Ureter (tissue), 1 donor: ENCODE data around the gene PCDHGC5. TPM values are rescaled to one million over a fixed set of nuclear protein-coding genes. Genes with fewer than 3 reads are reported as not detected.

Source experiments
- DNase-seq: peaks from one replicate; pipeline ENCODE4 v3.0.0-alpha.2; 2020; ENCODE audit warnings: low spot score
- total RNA-seq: library from RNA; stranded (reverse); gene quantifications from one replicate; pipeline ENCODE4 v1.2.4, GENCODE V29; 2023
- donor health status: DM: yes; HTN: yes; CAD: no.

PCDHGC5 gene
- total RNA-seq, 1 donor from 2014 or later: 2.8 TPM

- no peak for DNase-seq
These were observed 41.0 kb downstream of the PCDHGC5 start for GRCh38 chr5:141529873-141530272.

DNA sequence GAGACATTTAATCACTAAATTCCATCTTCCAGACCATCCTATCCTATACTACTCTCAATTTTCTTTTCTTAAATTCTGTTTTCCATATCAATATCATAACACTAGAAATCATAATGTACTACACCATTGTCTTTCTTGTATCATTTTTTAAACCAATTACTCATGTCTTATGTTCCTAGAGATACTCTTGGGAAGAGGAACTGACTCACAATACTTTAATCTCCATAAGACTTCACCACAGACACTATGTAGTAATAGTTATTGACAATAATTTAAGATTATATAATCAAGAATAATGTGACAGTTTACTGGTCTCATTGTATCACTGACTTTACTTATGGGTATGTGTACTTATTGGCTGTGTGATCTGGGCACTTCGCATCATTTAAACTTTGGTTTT is 43.8 kb downstream of the PCDHGC5 start:
- no peak for DNase-seq

DNA sequence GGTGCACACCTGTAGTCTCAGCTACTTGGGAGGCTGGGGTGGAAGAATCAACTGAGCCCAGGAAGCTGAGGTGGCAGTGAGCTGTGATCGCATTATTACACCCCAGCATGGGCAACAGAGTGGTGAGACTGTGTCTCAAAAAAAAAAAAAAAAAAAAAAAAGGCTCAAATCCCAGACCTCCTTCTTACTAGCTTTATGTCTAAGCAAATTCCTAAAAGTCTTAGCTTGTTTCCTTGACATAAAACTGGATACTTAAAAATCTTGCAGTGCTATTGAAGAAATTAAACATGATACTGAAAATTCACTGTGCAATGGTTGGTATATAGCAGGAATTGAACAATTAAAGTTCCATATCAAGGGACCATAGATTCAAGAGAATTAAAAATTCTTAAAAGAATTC is 45.0 kb downstream of the PCDHGC5 start:
- DNase-seq: no peak

- DNase-seq: no peak
These were observed 45.8 kb downstream of the PCDHGC5 start for GRCh38 chr5:141534492-141535213.

Other genes starting within 250 kb of the PCDHGC5 start
- 4.3 TPM for gene PCDHB15, start 243.7 kb upstream of the PCDHGC5 start, total RNA-seq
- 1.3 TPM for gene SLC25A2, start 185.0 kb upstream of the PCDHGC5 start, total RNA-seq
- gene TAF7, start 168.3 kb upstream of the PCDHGC5 start, total RNA-seq: 56.6 TPM
- gene PCDHGA1, start 158.6 kb upstream of the PCDHGC5 start, total RNA-seq: 0.57 TPM
- gene PCDHGA2, start 150.3 kb upstream of the PCDHGC5 start, total RNA-seq: 2.6 TPM
- 2.9 TPM for gene PCDHGA3, start 145.3 kb upstream of the PCDHGC5 start, total RNA-seq
- 3.0 TPM for gene PCDHGB1, start 139.0 kb upstream of the PCDHGC5 start, total RNA-seq
- gene PCDHGA4, start 134.1 kb upstream of the PCDHGC5 start, total RNA-seq: 4.2 TPM
- gene PCDHGB2, start 129.1 kb upstream of the PCDHGC5 start, total RNA-seq: 4.3 TPM
- 4.6 TPM for gene PCDHGA5, start 124.9 kb upstream of the PCDHGC5 start, total RNA-seq
- 3.2 TPM for gene PCDHGB3, start 118.8 kb upstream of the PCDHGC5 start, total RNA-seq
- 6.1 TPM for gene PCDHGA6, start 115.2 kb upstream of the PCDHGC5 start, total RNA-seq
- gene PCDHGA7, start 106.3 kb upstream of the PCDHGC5 start, total RNA-seq: 5.8 TPM
- gene PCDHGB4, start 101.4 kb upstream of the PCDHGC5 start, total RNA-seq: 8.0 TPM
- gene PCDHGA8, start 96.4 kb upstream of the PCDHGC5 start, total RNA-seq: 3.3 TPM
- 12.1 TPM for gene PCDHGB5, start 91.1 kb upstream of the PCDHGC5 start, total RNA-seq
- 8.9 TPM for gene PCDHGA9, start 86.3 kb upstream of the PCDHGC5 start, total RNA-seq
- gene PCDHGB6, start 81.1 kb upstream of the PCDHGC5 start, total RNA-seq: 8.2 TPM
- 7.4 TPM for gene PCDHGA10, start 76.1 kb upstream of the PCDHGC5 start, total RNA-seq
- gene PCDHGB7, start 71.4 kb upstream of the PCDHGC5 start, total RNA-seq: 11.7 TPM
- 5.1 TPM for gene PCDHGA11, start 68.0 kb upstream of the PCDHGC5 start, total RNA-seq
- 5.0 TPM for gene PCDHGA12, start 58.6 kb upstream of the PCDHGC5 start, total RNA-seq
- gene PCDHGC3, start 13.1 kb upstream of the PCDHGC5 start, total RNA-seq: 52.6 TPM
- 3.6 TPM for gene PCDHGC4, start 4.1 kb upstream of the PCDHGC5 start, total RNA-seq
- gene DIAPH1, start 129.9 kb downstream of the PCDHGC5 start, total RNA-seq: 86.5 TPM
- 56.0 TPM for gene HDAC3, start 147.8 kb downstream of the PCDHGC5 start, total RNA-seq
- 4.4 TPM for gene RELL2, start 147.9 kb downstream of the PCDHGC5 start, total RNA-seq
- 33.5 TPM for gene FCHSD1, start 162.3 kb downstream of the PCDHGC5 start, total RNA-seq
- 39.2 TPM for gene ARAP3, start 193.1 kb downstream of the PCDHGC5 start, total RNA-seq